Smooth muscle cell (in vitro differentiated cells): Measurements from ENCODE around the gene GRM8. TPM values are rescaled to one million over a fixed set of nuclear protein-coding genes. Genes with fewer than 3 reads are reported as not detected.

Experiments
- DNase-seq: peaks from one replicate; lab custom pipeline; 2025; ENCODE audit not compliant: unreplicated experiment; lab: John Stamatoyannopoulos, UW
- H2AFZ ChIP-seq: fragments of 200-600 bp; sonication (generic); 2 replicates; pipeline ENCODE4 v1.6.0; 2016; ENCODE audit warnings: antibody characterized with exemption, low read depth, mild to moderate bottlenecking
- H3F3A ChIP-seq: fragments of 200-600 bp; sonication (generic); 2 replicates; pipeline ENCODE4 v1.6.0; 2017; ENCODE audit warnings: antibody characterized with exemption, low read depth
- H3K27ac ChIP-seq: fragments of 200-600 bp; sonication (generic); 2 replicates; pipeline ENCODE4 v1.5.1; 2016; ENCODE audit warnings: low read depth, mild to moderate bottlenecking
- H3K27me3 ChIP-seq: fragments of 200-600 bp; sonication (generic); 2 replicates; pipeline ENCODE4 v1.6.1; 2016; ENCODE audit warnings: low read depth, mild to moderate bottlenecking
- H3K36me3 ChIP-seq: fragments of 200-600 bp; sonication (generic); 2 replicates; pipeline ENCODE4 v1.5.1; 2016; ENCODE audit warnings: low read depth
- H3K4me1 ChIP-seq: fragments of 200-600 bp; sonication (generic); 2 replicates; pipeline ENCODE4 v1.5.1; 2016; ENCODE audit warnings: low read depth
- H3K4me2 ChIP-seq: fragments of 200-600 bp; sonication (generic); 2 replicates; pipeline ENCODE4 v1.6.0; 2016; ENCODE audit warnings: mild to moderate bottlenecking
- H3K4me3 ChIP-seq: fragments of 200-600 bp; sonication (generic); 2 replicates; pipeline ENCODE4 v1.5.1; 2016; ENCODE audit warnings: mild to moderate bottlenecking
- H3K79me2 ChIP-seq: fragments of 200-600 bp; sonication (generic); 2 replicates; pipeline ENCODE4 v1.6.0; 2016; ENCODE audit warnings: low read depth, mild to moderate bottlenecking
- H3K9ac ChIP-seq: fragments of 200-600 bp; sonication (generic); 2 replicates; pipeline ENCODE4 v1.6.0; 2016; ENCODE audit warnings: low read depth
- H3K9me3 ChIP-seq: fragments of 200-600 bp; sonication (generic); replicated peaks from 2 replicates; pipeline ENCODE4 v1.5.1; 2016; ENCODE audit warnings: low read depth
- H4K20me1 ChIP-seq: fragments of 200-600 bp; sonication (generic); 2 replicates; pipeline ENCODE4 v1.6.0; 2016; ENCODE audit warnings: low read depth
- WGBS: methylation state at CpG from one replicate; pipeline ENCODE4 v1.1.7; 2016; ENCODE audit warnings: low lambda C conversion rate; 5-methylcytosine and 5-hydroxymethylcytosine counted together
- polyA plus RNA-seq: library from polyadenylated mRNA; unstranded; fragments of >200 nt; fragmentation: Nextera tagmentation; extraction: Ambion mirVana; gene quantifications from 2 replicates; pipeline ENCODE4 v1.2.1, GENCODE V29; 2016
- total RNA-seq: library from RNA; depleted of rRNA; stranded (reverse); fragments of >200 nt; gene quantifications from 2 replicates; pipeline ENCODE4 v1.2.3, GENCODE V29; 2014
- TF ChIP-seq, protein P1 (sequence below): fragments of 200-600 bp; sonication (generic); IDR thresholded peaks from 2 replicates; pipeline ENCODE4 v1.5.1; 2017; ENCODE audit warnings: borderline replicate concordance, mild to moderate bottlenecking, antibody characterized with exemption; ENCODE audit not compliant: insufficient read depth, poor library complexity, severe bottlenecking

Gene GRM8
- total and polyA plus RNA-seq, 2 experiments from 2014 or later, result 9.8 to 20.5 TPM

DNA sequence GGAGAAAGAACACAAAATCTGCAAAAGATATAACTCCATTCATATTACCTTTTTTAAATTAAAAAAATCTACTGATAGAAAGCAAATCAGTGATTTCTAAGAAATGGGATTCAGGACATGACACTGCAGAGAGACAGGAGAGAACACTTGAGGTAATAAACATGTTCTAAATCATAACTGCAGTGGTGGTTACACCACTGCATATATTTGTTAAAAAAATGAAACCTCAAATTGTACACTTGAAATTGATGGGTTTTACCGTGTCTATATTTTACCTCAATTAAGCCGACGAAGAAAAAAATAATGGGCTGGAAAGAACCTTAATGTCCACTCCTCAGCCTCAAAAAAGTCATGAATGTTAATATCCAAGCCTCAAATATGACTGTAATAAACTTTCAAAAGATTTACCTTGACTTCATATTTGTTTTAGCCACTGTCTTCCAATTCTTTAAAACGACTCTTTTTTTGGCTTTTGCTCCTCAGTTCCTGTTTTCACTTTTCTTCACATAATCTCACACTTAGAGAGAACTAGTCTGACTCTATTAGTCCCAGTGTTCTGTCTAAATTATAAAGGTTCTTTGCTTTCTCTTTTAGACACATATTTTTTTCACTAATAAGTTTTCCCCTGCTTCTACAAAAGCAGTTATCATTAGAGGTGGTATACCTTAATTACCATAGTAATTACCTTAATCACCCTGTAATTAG lies 502.4 kb downstream of the GRM8 start:
- H3K9me3 ChIP-seq, result no peaks in the 10 kb centered on the region
- H3K4me1 ChIP-seq, result no peaks in the 10 kb centered on the region
- no peaks in the 10 kb centered on the region for H3K79me2 ChIP-seq
- TF ChIP-seq, protein P1, sequence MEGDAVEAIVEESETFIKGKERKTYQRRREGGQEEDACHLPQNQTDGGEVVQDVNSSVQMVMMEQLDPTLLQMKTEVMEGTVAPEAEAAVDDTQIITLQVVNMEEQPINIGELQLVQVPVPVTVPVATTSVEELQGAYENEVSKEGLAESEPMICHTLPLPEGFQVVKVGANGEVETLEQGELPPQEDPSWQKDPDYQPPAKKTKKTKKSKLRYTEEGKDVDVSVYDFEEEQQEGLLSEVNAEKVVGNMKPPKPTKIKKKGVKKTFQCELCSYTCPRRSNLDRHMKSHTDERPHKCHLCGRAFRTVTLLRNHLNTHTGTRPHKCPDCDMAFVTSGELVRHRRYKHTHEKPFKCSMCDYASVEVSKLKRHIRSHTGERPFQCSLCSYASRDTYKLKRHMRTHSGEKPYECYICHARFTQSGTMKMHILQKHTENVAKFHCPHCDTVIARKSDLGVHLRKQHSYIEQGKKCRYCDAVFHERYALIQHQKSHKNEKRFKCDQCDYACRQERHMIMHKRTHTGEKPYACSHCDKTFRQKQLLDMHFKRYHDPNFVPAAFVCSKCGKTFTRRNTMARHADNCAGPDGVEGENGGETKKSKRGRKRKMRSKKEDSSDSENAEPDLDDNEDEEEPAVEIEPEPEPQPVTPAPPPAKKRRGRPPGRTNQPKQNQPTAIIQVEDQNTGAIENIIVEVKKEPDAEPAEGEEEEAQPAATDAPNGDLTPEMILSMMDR, result no peak
- DNase-seq, result no peak
- no peak overlapping the region for H3K4me3 ChIP-seq
- H3K27me3 ChIP-seq, result no peaks in the 10 kb centered on the region
- no peak overlapping the region for H3K27ac ChIP-seq
- no peaks in the 10 kb centered on the region for H3K36me3 ChIP-seq
- H3K9ac ChIP-seq, result no peak overlapping the region
- H2AFZ ChIP-seq, result no peak overlapping the region
- no peaks in the 10 kb centered on the region for H4K20me1 ChIP-seq
- no peak overlapping the region for H3K4me2 ChIP-seq
- H3F3A ChIP-seq, result no peaks in the 10 kb centered on the region
- WGBS, result 94% methylated on average over 4 of the region's 4 CpGs

- no peaks in the 10 kb centered on the region for H3K4me1 ChIP-seq
- TF ChIP-seq, protein P1, result no peak
- no peaks in the 10 kb centered on the region for H3F3A ChIP-seq
- WGBS, result 84% methylated on average over 2 of the region's 2 CpGs
- no peaks in the 10 kb centered on the region for H4K20me1 ChIP-seq
- no peak overlapping the region for H3K9ac ChIP-seq
- H3K79me2 ChIP-seq, result no peaks in the 10 kb centered on the region
- no peak overlapping the region for H3K4me3 ChIP-seq
- no peak overlapping the region for H3K4me2 ChIP-seq
- no peak for DNase-seq
- peak overlapping the region; percentile 53 for H3K27ac ChIP-seq
- H3K9me3 ChIP-seq, result no peaks in the 10 kb centered on the region
- H2AFZ ChIP-seq, result no peak overlapping the region
- no peaks in the 10 kb centered on the region for H3K36me3 ChIP-seq
- no peaks in the 10 kb centered on the region for H3K27me3 ChIP-seq
These were observed 523.8 kb downstream of the GRM8 start for GRCh38 chr7:126728967-126729366.

GRCh38 chr7:126727930-126728391 lies 524.8 kb downstream of the GRM8 start:
- H4K20me1 ChIP-seq, result no peaks in the 10 kb centered on the region
- no peaks in the 10 kb centered on the region for H3F3A ChIP-seq
- peak overlapping the region; percentile 24 for H2AFZ ChIP-seq
- no peaks in the 10 kb centered on the region for H3K9me3 ChIP-seq
- no peak overlapping the region for H3K4me3 ChIP-seq
- H3K27me3 ChIP-seq, result no peaks in the 10 kb centered on the region
- TF ChIP-seq, protein P1, result no peak
- H3K27ac ChIP-seq, result peak overlapping the region; percentile 53
- WGBS, result 60% methylated on average over 5 of the region's 5 CpGs
- H3K79me2 ChIP-seq, result no peaks in the 10 kb centered on the region
- no peak overlapping the region for H3K9ac ChIP-seq
- no peaks in the 10 kb centered on the region for H3K4me1 ChIP-seq
- DNase-seq, result no peak
- H3K4me2 ChIP-seq, result peak overlapping the region; percentile 5
- H3K36me3 ChIP-seq, result no peaks in the 10 kb centered on the region

- no peak overlapping the region for H3K4me2 ChIP-seq
- TF ChIP-seq, protein P1, result no peak
These were observed 528.7 kb downstream of the GRM8 start for GRCh38 chr7:126723966-126724544.

More at GRCh38 chr7:126723966-126724544, 528.7 kb downstream of the GRM8 start:
- Histone ChIP-seq H3K79me2 (no peaks in the 10 kb centered on the region), H3K4me3 (no peak overlapping the region), H3K36me3 (no peaks in the 10 kb centered on the region), H3F3A (no peaks in the 10 kb centered on the region), H3K9me3 (no peaks in the 10 kb centered on the region), H4K20me1 (no peaks in the 10 kb centered on the region), H2AFZ (no peak overlapping the region), H3K27me3 (no peaks in the 10 kb centered on the region), H3K4me1 (no peaks in the 10 kb centered on the region), H3K9ac (no peak overlapping the region), H3K27ac (no peak overlapping the region)
- DNase-seq, result no peak
- WGBS, result 64% methylated on average over 4 of the region's 4 CpGs
